Neutrophil (primary cell): ENCODE data around the gene TIMM50.

Source experiments
- H3K27ac ChIP-seq: fragments of 200-600 bp; sonication (generic); 2 replicates; pipeline ENCODE4 v1.5.1; 2016; ENCODE audit warnings: mild to moderate bottlenecking, moderate library complexity
- H3K27me3 ChIP-seq: fragments of 200-600 bp; sonication (generic); 2 replicates; pipeline ENCODE4 v1.6.0; 2016; ENCODE audit warnings: mild to moderate bottlenecking
- H3K36me3 ChIP-seq: fragments of 200-600 bp; sonication (generic); 2 replicates; pipeline ENCODE4 v1.5.1; 2017
- H3K4me1 ChIP-seq, 2 experiments: fragments of 200-600 bp in 1 of 2; sonication (generic) in 1 of 2; 1 replicate in 1 of 2; 2 replicates in 1 of 2; pipeline versions ENCODE4 v1.5.1 to v1.6.1; 2013 to 2016; ENCODE audit warnings: low read depth in 1 of 2, low read length in 1 of 2, mild to moderate bottlenecking in 1 of 2, moderate library complexity in 1 of 2; ENCODE audit not compliant: control insufficient read depth in 1 of 2, insufficient read depth in 1 of 2
- H3K4me3 ChIP-seq, 2 experiments: fragments of 200-600 bp in 1 of 2; sonication (generic) in 1 of 2; 1 replicate in 1 of 2; 2 replicates in 1 of 2; pipeline ENCODE4 v1.5.1; 2013 to 2016; ENCODE audit warnings: low read depth in 1 of 2, low read length in 1 of 2, mild to moderate bottlenecking in 1 of 2, moderate library complexity in 1 of 2
- H3K9me3 ChIP-seq: fragments of 200-600 bp; sonication (generic); 2 replicates; pipeline ENCODE4 v1.5.1; 2016
- TF ChIP-seq, protein P1 (sequence below): fragments of 200-600 bp; sonication (generic); IDR thresholded peaks from 2 replicates; pipeline ENCODE4 v1.5.1; 2016; ENCODE audit warnings: antibody characterized with exemption

Gene TIMM50

DNA sequence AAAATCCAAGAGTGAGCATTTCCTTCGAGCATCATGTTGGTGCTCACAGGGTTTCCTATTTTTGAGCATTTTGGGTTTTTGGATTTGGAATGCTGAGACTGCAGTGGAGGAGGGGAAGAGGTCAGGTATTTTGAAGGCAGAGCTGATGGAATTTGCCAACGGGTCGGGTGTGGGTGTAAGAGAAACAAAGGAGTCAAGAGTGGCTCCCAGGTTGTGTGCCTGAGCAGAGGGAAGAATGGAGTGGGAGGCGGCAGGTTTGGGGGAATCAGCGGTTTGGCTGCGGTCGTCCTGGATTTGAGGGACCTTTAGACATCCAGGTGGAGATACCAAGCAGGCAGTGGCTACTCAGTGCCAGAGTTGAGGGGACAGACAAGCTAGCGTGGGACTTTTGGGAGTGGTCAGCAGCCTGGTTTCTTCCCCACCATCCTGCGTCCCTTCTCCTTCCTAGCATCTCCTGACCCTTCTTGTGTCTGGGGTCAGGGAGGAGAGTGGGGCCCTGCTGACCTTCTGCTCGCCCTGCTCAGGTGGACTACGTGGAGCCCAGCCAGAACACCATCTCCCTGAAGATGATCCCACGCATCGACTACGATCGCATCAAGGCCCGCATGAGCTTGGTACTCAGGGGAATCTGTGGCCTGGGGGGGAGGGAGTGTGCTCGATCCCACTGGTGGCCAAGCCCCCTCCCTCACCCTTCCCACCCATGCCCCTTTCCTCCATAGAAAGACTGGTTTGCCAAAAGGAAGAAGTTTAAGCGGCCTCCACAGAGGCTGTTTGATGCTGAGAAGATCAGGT, 14.5 kb upstream of the TIMM50 start:
- TF ChIP-seq, protein P1, sequence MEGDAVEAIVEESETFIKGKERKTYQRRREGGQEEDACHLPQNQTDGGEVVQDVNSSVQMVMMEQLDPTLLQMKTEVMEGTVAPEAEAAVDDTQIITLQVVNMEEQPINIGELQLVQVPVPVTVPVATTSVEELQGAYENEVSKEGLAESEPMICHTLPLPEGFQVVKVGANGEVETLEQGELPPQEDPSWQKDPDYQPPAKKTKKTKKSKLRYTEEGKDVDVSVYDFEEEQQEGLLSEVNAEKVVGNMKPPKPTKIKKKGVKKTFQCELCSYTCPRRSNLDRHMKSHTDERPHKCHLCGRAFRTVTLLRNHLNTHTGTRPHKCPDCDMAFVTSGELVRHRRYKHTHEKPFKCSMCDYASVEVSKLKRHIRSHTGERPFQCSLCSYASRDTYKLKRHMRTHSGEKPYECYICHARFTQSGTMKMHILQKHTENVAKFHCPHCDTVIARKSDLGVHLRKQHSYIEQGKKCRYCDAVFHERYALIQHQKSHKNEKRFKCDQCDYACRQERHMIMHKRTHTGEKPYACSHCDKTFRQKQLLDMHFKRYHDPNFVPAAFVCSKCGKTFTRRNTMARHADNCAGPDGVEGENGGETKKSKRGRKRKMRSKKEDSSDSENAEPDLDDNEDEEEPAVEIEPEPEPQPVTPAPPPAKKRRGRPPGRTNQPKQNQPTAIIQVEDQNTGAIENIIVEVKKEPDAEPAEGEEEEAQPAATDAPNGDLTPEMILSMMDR = no peak
- no peaks in the 10 kb centered on the region for H3K4me1 ChIP-seq

DNA sequence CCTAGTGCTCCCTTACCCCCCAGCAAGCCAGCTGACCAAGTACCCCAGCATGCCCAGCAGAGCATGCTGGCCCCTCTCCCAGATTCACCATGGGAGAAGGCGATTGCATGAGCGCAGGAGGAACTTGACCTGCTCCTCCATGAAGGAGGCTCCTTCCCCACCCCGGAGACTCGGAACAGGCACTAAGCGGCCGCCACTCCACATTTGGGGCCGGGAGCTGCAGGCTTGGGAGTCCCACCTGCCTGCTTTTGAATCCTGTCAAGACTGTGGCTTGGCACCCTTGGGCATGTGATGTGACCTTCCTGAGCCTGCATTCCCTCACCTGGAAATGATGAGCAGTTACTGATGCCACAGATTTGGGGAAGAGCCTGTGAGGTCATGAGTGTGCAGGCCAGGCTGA, 12.7 kb upstream of the TIMM50 start:
- TF ChIP-seq, protein P1 = no peak
- no peaks in the 10 kb centered on the region for H3K9me3 ChIP-seq
- H3K36me3 ChIP-seq = peaks cover 91% of the 10 kb centered on the region
- H3K4me3 ChIP-seq = no peak overlapping the region
- H3K27ac ChIP-seq = no peak overlapping the region
- no peaks in the 10 kb centered on the region for H3K4me1 ChIP-seq
- H3K27me3 ChIP-seq = no peaks in the 10 kb centered on the region

More for the DNA sequence above, 14.5 kb upstream of the TIMM50 start:
- no peak overlapping the region for H3K4me3 ChIP-seq
- no peaks in the 10 kb centered on the region for H3K27me3 ChIP-seq
- peaks cover 86% of the 10 kb centered on the region for H3K36me3 ChIP-seq
- no peak overlapping the region for H3K27ac ChIP-seq
- H3K9me3 ChIP-seq = no peaks in the 10 kb centered on the region

DNA sequence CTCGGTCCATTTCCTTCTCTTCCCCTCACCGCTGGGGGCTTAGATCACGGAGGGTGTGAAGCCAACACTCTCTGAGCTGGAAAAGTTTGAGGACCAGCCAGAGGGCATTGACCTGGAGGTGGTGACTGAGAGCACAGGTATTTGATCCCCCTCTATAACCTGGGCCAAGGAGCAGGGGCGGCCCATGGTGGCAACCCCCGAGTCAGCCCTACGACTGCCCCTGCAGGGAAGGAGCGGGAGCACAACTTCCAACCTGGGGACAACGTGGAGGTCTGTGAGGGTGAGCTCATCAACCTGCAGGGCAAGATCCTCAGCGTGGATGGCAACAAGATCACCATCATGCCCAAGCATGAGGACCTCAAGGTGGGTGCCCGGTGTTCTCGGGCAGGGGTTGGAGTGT, 11.6 kb upstream of the TIMM50 start:
- H3K9me3 ChIP-seq = no peaks in the 10 kb centered on the region
- H3K4me3 ChIP-seq = no peak overlapping the region
- no peaks in the 10 kb centered on the region for H3K27me3 ChIP-seq
- H3K4me1 ChIP-seq = no peaks in the 10 kb centered on the region
- TF ChIP-seq, protein P1 = no peak
- no peak overlapping the region for H3K27ac ChIP-seq
- peaks cover 100% of the 10 kb centered on the region for H3K36me3 ChIP-seq

DNA sequence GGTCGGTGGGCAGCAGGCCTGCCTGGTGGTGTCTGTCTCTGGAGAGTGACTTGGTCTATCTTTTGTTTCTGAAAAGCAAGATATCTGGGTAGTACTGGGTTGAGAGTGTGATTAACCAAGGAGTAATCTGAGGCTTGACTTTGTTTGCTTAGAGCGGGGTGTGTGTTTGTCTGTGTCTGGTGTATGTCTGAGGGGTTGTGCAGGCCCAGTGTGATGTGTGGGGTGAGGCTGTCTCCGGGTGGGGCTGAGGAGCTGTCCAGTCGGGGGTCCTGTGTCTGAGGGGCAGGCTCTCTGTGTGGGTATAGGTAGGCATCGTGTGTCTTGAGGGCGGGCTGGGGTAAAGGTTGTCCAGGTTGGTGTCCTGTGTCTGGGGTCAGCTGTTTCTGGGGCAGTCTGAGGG, 11.1 kb upstream of the TIMM50 start:
- Histone ChIP-seq H3K9me3 (no peaks in the 10 kb centered on the region), H3K4me3 (no peak overlapping the region), H3K27ac (no peak overlapping the region), H3K27me3 (no peaks in the 10 kb centered on the region), H3K4me1 (no peaks in the 10 kb centered on the region), H3K36me3 (peaks cover 100% of the 10 kb centered on the region)
- TF ChIP-seq, protein P1 = no peak

DNA sequence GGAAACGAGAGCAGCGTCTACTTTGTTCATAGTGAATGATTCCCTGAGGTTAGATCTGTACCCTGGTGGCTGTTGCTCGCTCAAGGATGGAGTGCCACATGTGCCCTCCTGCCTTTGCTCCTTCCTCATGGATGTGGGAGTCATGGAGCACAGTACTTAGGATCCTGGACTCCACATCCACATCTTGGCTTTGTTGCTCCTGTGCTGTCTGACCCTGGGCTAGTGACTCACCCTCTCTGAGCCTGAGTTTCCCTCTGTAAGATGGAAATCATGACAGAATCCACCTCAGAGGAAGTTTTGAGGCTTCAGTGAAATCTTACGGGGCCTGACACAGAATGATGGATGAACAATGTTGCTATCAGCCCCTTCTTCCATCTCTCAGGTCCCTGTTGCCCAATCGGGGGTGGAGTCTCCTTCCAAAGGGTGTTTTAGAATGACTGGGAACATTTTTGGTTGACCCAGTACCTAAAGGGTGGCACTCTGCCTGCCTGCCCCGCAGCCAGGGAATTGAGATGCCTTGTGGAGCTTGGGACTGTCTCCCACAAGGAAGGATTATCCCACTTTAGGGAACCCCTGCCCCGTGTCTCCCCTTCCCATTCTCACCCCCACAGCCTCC, 9.8 kb upstream of the TIMM50 start:
- no peaks in the 10 kb centered on the region for H3K9me3 ChIP-seq
- H3K4me3 ChIP-seq = no peak overlapping the region
- H3K4me1 ChIP-seq = no peaks in the 10 kb centered on the region
- TF ChIP-seq, protein P1 = no peak
- H3K36me3 ChIP-seq = peaks cover 97% of the 10 kb centered on the region
- no peaks in the 10 kb centered on the region for H3K27me3 ChIP-seq
- no peak overlapping the region for H3K27ac ChIP-seq
